Esophagus squamous epithelium (tissue), 4 donors: ENCODE results near the gene ARL2.
A peak's percentile ranks its signal among the peaks of the same experiment; 100 is the strongest.

Experiments used
- CTCF ChIP-seq, 6 experiments: fragments of 450-650 bp in 4 of 6; fragments of 200-600 bp in 2 of 6; sonication (generic) in 2 of 6; IDR thresholded peaks; one replicate each; pipeline ENCODE4 v1.5.1; 2016 to 2019; ENCODE audit warnings: antibody characterized with exemption in 6 of 6, mild to moderate bottlenecking in 4 of 6, moderate library complexity in 4 of 6
- POLR2A ChIP-seq, 4 donors: fragments of 450-650 bp; IDR thresholded peaks; one replicate each; pipeline ENCODE4 v1.6.1; 2017; ENCODE audit warnings: antibody characterized with exemption in 4 of 4, mild to moderate bottlenecking in 4 of 4, moderate library complexity in 3 of 4

DNA sequence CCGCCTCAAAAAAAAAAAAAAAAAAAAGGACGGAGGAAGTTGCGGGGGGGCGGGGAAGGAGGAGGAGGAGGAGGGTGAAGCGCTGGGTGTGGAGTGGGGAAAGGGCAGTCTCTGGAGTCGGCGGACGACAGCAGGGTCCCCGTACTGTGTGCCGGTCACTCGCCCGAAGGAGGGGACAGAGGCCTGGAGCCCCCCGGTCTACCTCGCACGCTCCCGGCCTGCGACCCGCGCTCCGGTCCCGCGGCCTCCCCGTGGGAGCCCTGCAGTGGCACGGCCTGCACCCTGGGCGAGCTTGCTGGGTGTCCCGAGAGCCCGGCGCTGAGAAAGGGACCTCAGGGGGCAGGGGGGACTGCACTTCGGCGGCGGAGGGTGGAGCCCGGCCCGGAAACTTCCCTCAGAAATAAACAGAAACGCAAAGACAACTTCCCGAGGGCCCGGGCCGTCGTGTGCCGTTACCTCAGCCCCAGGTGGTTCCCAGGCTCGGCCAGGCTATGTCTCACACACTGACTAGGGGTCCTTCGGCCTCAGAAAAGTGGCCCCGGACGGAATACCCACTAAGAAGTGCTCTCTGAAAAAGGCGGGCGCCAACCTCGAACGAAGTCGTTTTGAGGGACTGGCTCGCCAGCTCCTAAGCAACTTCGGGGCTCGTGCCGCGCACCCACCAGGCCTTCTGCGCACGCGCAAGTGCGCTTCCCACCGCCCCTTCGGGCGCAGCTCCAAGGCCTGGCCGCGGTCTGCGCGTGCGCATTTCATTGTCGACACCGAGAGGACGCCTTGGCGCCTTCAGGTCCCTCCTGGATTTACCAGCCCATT lies 42.3 kb upstream of the ARL2 start, which contains the start of gene MAJIN:
- no peak for TF ChIP-seq CTCF (IDR thresholded peaks at IDR 0.05)
- peak in 1 of 4 donors; percentile 25 for TF ChIP-seq POLR2A (IDR thresholded peaks at IDR 0.05)
